Loucy (cell line): ENCODE measurements around the gene THBD.

Experiments used
- H2AFZ ChIP-seq: fragments of 200-600 bp; sonication (generic); 2 replicates; pipeline ENCODE4 v1.6.0; 2016; ENCODE audit warnings: antibody characterized with exemption, mild to moderate bottlenecking, low read length, moderate library complexity
- H3F3A ChIP-seq: fragments of 200-600 bp; 2 replicates; pipeline ENCODE4 v1.6.0; 2016; ENCODE audit warnings: antibody characterized with exemption, low read depth, mild to moderate bottlenecking
- H3K27me3 ChIP-seq: fragments of 200-600 bp; sonication (generic); 2 replicates; pipeline ENCODE4 v1.6.1; 2014; ENCODE audit warnings: low read length, mild to moderate bottlenecking; ENCODE audit not compliant: insufficient read depth, poor library complexity, severe bottlenecking
- H3K36me3 ChIP-seq: fragments of 200-600 bp; sonication (generic); 2 replicates; pipeline ENCODE4 v1.6.1; 2016; ENCODE audit warnings: low read length; ENCODE audit not compliant: insufficient read depth
- H3K4me1 ChIP-seq: fragments of 200-600 bp; sonication (generic); 2 replicates; pipeline ENCODE4 v1.5.1; 2014; ENCODE audit warnings: low read length, mild to moderate bottlenecking; ENCODE audit not compliant: insufficient read depth, poor library complexity, severe bottlenecking
- H3K4me2 ChIP-seq: fragments of 200-600 bp; sonication (generic); 2 replicates; pipeline ENCODE4 v1.6.0; 2014; ENCODE audit warnings: antibody characterized with exemption, low read length, low read depth, mild to moderate bottlenecking; ENCODE audit not compliant: poor library complexity, severe bottlenecking
- H3K4me3 ChIP-seq: fragments of 200-600 bp; sonication (generic); 2 replicates; pipeline ENCODE4 v1.5.1; 2014; ENCODE audit warnings: low read length, mild to moderate bottlenecking, mixed read lengths; ENCODE audit not compliant: poor library complexity, severe bottlenecking
- H3K79me2 ChIP-seq: fragments of 200-600 bp; sonication (generic); 2 replicates; pipeline ENCODE4 v1.6.1; 2014; ENCODE audit warnings: low read length; ENCODE audit not compliant: insufficient read depth
- H3K9ac ChIP-seq: fragments of 200-600 bp; sonication (generic); 2 replicates; pipeline ENCODE4 v1.6.0; 2014; ENCODE audit warnings: mild to moderate bottlenecking, low read depth, low read length, moderate library complexity; ENCODE audit not compliant: poor library complexity, severe bottlenecking
- H3K9me2 ChIP-seq: fragments of 200-600 bp; sonication (generic); replicated peaks from 2 replicates; pipeline ENCODE4 v1.6.1; 2016; ENCODE audit warnings: low read depth, low read length, mixed read lengths
- H3K9me3 ChIP-seq: fragments of 200-600 bp; sonication (generic); 2 replicates; pipeline ENCODE4 v1.6.1; 2014; ENCODE audit warnings: mild to moderate bottlenecking, antibody characterized with exemption, low read length, low read depth; ENCODE audit not compliant: insufficient read depth
- H4K20me1 ChIP-seq: fragments of 200-600 bp; sonication (generic); 2 replicates; pipeline ENCODE4 v1.6.0; 2014; ENCODE audit warnings: antibody characterized with exemption, low read length, mild to moderate bottlenecking; ENCODE audit not compliant: insufficient read depth, poor library complexity, severe bottlenecking
- CTCF ChIP-seq: fragments of 200-600 bp; sonication (generic); conservative IDR thresholded peaks from 2 replicates; pipeline ENCODE4 v1.5.1; 2014; ENCODE audit warnings: mild to moderate bottlenecking, antibody characterized with exemption, low read length
- EZH2phosphoT487 ChIP-seq: fragments of 200-600 bp; IDR thresholded peaks from 2 replicates; pipeline ENCODE4 v1.6.1; 2018; ENCODE audit warnings: antibody characterized with exemption, mild to moderate bottlenecking, moderate library complexity, borderline replicate concordance

Gene THBD

GRCh38 chr20:23046431-23046830 is 3.0 kb downstream of the THBD start:
- H3K4me2 ChIP-seq: no peak overlapping the region
- no peak overlapping the region for H3K9ac ChIP-seq
- no peak overlapping the region for H2AFZ ChIP-seq
- no peaks in the 10 kb centered on the region for H3K79me2 ChIP-seq
- no peaks in the 10 kb centered on the region for H3K9me3 ChIP-seq
- H3K4me3 ChIP-seq: no peak overlapping the region
- no peaks in the 10 kb centered on the region for H3K36me3 ChIP-seq
- H3K27me3 ChIP-seq: peaks cover 48% of the 10 kb centered on the region
- no peaks in the 10 kb centered on the region for H3F3A ChIP-seq
- H3K4me1 ChIP-seq: peaks cover 13% of the 10 kb centered on the region
- no peak for TF ChIP-seq EZH2phosphoT487
- TF ChIP-seq CTCF: no peak
- no peaks in the 10 kb centered on the region for H3K9me2 ChIP-seq
- no peaks in the 10 kb centered on the region for H4K20me1 ChIP-seq

GRCh38 chr20:23043376-23043775 is 6.1 kb downstream of the THBD start:
- H3K9ac ChIP-seq: no peak overlapping the region
- H3K36me3 ChIP-seq: no peaks in the 10 kb centered on the region
- H3K9me2 ChIP-seq: no peaks in the 10 kb centered on the region
- peaks cover 29% of the 10 kb centered on the region for H3K27me3 ChIP-seq
- no peaks in the 10 kb centered on the region for H3K4me1 ChIP-seq
- no peak overlapping the region for H3K4me3 ChIP-seq
- H4K20me1 ChIP-seq: no peaks in the 10 kb centered on the region
- H2AFZ ChIP-seq: no peak overlapping the region
- no peak overlapping the region for H3K4me2 ChIP-seq
- H3F3A ChIP-seq: no peaks in the 10 kb centered on the region
- TF ChIP-seq EZH2phosphoT487 (no peak), CTCF (0 out of 2 replicates have a peak, but pooled peaks have one; percentile 12)
- H3K9me3 ChIP-seq: no peaks in the 10 kb centered on the region
- no peaks in the 10 kb centered on the region for H3K79me2 ChIP-seq

- Histone ChIP-seq H3K9ac (no peak overlapping the region), H3K9me3 (no peaks in the 10 kb centered on the region), H3F3A (no peaks in the 10 kb centered on the region), H3K4me3 (no peak overlapping the region), H3K4me2 (no peak overlapping the region), H3K79me2 (no peaks in the 10 kb centered on the region), H2AFZ (no peak overlapping the region), H3K27me3 (peaks cover 18% of the 10 kb centered on the region), H4K20me1 (no peaks in the 10 kb centered on the region), H3K4me1 (peaks cover under 1% of the 10 kb centered on the region), H3K36me3 (no peaks in the 10 kb centered on the region), H3K9me2 (no peaks in the 10 kb centered on the region)
- TF ChIP-seq EZH2phosphoT487 (no peak), CTCF (no peak)
Observed at GRCh38 chr20:23042270-23042669, 7.2 kb downstream of the THBD start.
